HepG2 (cell line): ENCODE measurements around the gene PBX1. TPM values are rescaled to one million over a fixed set of nuclear protein-coding genes. Genes with fewer than 3 reads are reported as not detected.

Experiments used
- ATAD3A ChIP-seq: sonication (generic); formaldehyde crosslinking; IDR thresholded peaks from 2 replicates; pipeline ENCODE4 v1.4.0; 2020; ENCODE audit warnings: missing genetic modification reagents
- ATM ChIP-seq: fragments of 450-650 bp; IDR thresholded peaks from 2 replicates; pipeline ENCODE4 v1.7.1; 2017; ENCODE audit warnings: mild to moderate bottlenecking, borderline replicate concordance
- NFYB ChIP-seq: sonication (generic); formaldehyde crosslinking; IDR thresholded peaks from 2 replicates; pipeline ENCODE4 v1.4.0; 2020; ENCODE audit warnings: missing genetic modification reagents
- PCBP1 ChIP-seq: fragments of 200-400 bp; formaldehyde crosslinking; IDR thresholded peaks from 2 replicates; pipeline ENCODE4 v1.6.1; 2017; ENCODE audit warnings: mild to moderate bottlenecking, low read depth, low read length, borderline replicate concordance
- SP2 ChIP-seq: sonication (generic); formaldehyde crosslinking; IDR thresholded peaks from 2 replicates; pipeline ENCODE4 v1.5.1; 2020; ENCODE audit warnings: mild to moderate bottlenecking, missing genetic modification reagents
- XRCC5 ChIP-seq: fragments of 200-400 bp; formaldehyde crosslinking; optimal IDR thresholded peaks from 2 replicates; pipeline ENCODE3; 2017; ENCODE audit warnings: mild to moderate bottlenecking, low read length
- ZNF263 ChIP-seq: sonication (generic); formaldehyde crosslinking; IDR thresholded peaks from 2 replicates; pipeline ENCODE4 v1.4.0; 2020; ENCODE audit warnings: missing genetic modification reagents
- ZNF496 ChIP-seq: sonication (generic); formaldehyde crosslinking; IDR thresholded peaks from 2 replicates; pipeline ENCODE4 v1.8.1; 2023; ENCODE audit warnings: mild to moderate bottlenecking, moderate library complexity, missing genetic modification reagents; ENCODE audit not compliant: insufficient replicate concordance
- ZNF510 ChIP-seq: sonication (generic); formaldehyde crosslinking; IDR thresholded peaks from 2 replicates; pipeline ENCODE4 v1.4.0; 2020; ENCODE audit warnings: low read depth, mild to moderate bottlenecking, missing genetic modification reagents
- ZNF616 ChIP-seq: sonication (generic); formaldehyde crosslinking; IDR thresholded peaks from 2 replicates; pipeline ENCODE4 v1.5.0; 2020; ENCODE audit warnings: low read depth, mild to moderate bottlenecking, missing genetic modification reagents
- ZNF644 ChIP-seq: IDR thresholded peaks from 2 replicates; pipeline ENCODE4 v1.6.1; 2016; ENCODE audit warnings: low read depth
- polyA plus RNA-seq, 8 experiments: library from polyadenylated mRNA; depleted of rRNA in 3 of 8; stranded (reverse) in 7 of 8; unstranded in 1 of 8; fragments of >200 nt; fragmentation: Illumina TruSeq in 4 of 8; extraction: Trizol in 4 of 8; gene quantifications; 2 replicates each; pipeline versions ENCODE4 v1.2.1 to v1.2.3, GENCODE V29; 2011 to 2016; ENCODE audit warnings: low read depth in 4 of 8, missing spikeins in 1 of 8, mixed read lengths in 1 of 8; ENCODE audit not compliant: insufficient read depth in 1 of 8
- total RNA-seq, 5 experiments: library from RNA; depleted of rRNA; stranded (reverse); fragments of >200 nt; fragmentation: Illumina TruSeq; extraction: Trizol; gene quantifications; 2 replicates each; pipeline ENCODE4 v1.2.3, GENCODE V29; 2016; ENCODE audit warnings: low read depth in 1 of 5
- TF ChIP-seq, protein P1 (sequence below): sonication (generic); formaldehyde crosslinking; IDR thresholded peaks from 2 replicates; pipeline ENCODE4 v1.9.0; 2022; ENCODE audit warnings: missing genetic modification reagents, mild to moderate bottlenecking, borderline replicate concordance
- TF ChIP-seq, protein P2 (sequence below): IDR thresholded peaks from 2 replicates; pipeline ENCODE4 v1.6.1; 2016; ENCODE audit warnings: control low read depth
- TF ChIP-seq, protein P3 (sequence below): sonication (generic); formaldehyde crosslinking; IDR thresholded peaks from 2 replicates; pipeline ENCODE4 v1.4.0; 2020; ENCODE audit warnings: missing genetic modification reagents

PBX1 gene
- total and polyA plus RNA-seq, 2 of the 13 experiments (the other 11 are each of a cell fraction or from before 2014, with no cell fraction given) = 0.24 TPM; not detected in 1

DNA sequence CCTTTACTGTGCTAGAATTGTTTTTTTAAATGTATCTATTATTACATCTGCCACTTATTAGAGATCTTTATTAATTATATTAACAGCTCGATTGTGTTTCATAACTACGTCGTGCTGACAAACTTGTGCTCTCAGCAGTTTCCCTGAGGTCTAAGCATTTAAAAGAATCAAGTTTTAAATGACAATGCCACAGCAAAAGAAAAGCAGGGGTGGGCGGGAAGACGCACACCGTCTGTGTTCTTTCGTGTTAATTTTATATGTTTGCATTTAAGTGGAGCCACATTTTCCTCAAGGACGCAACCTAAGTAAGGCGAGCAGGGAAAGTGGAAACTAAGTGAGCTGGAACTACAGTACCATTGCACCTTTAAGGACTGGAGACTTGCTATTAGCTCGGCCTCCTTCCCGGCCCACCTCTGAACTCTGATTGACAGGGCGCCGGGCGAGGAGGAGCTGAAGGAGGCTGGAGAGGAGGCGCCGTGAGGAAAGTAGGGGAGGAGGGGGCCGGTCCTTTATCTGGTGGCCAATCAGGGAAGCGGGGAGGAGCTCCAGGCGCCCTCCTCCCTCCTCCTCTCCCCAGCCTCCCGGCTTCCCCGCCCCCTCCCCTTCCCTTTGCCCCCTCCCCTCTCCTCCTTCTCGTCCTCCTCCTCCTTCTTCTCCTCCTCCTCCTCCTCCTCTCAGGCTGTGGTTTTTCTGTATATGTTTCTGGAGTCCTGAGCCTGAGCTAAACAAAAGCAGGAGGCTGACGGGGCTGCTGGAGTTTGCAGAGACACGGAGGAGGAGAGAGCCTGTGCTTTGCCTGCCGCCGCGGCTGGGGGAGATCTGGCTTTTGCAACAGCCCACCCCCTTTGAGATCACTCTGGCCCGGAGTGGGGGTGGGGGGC, at the start of gene PBX1 (continued):
- TF ChIP-seq ZNF263 (CRISPR knock-in tag) (peak; percentile 84), XRCC5 (peak; percentile 21), PCBP1 (peak; percentile 79; the same call in 1 of the 2 replicates), ZNF510 (CRISPR knock-in tag) (no peak), ATM (no peak), SP2 (CRISPR knock-in tag) (peak; percentile 35; the same call in 1 of the 2 replicates), ZNF616 (no peak), NFYB (peak; percentile 70), ZNF644 (CRISPR knock-in tag) (no peak), ATAD3A (CRISPR knock-in tag) (no peak), ZNF496 (CRISPR knock-in tag) (no peak)
- TF ChIP-seq, protein P1, sequence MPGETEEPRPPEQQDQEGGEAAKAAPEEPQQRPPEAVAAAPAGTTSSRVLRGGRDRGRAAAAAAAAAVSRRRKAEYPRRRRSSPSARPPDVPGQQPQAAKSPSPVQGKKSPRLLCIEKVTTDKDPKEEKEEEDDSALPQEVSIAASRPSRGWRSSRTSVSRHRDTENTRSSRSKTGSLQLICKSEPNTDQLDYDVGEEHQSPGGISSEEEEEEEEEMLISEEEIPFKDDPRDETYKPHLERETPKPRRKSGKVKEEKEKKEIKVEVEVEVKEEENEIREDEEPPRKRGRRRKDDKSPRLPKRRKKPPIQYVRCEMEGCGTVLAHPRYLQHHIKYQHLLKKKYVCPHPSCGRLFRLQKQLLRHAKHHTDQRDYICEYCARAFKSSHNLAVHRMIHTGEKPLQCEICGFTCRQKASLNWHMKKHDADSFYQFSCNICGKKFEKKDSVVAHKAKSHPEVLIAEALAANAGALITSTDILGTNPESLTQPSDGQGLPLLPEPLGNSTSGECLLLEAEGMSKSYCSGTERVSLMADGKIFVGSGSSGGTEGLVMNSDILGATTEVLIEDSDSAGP = peak; percentile 95
- TF ChIP-seq, protein P2, sequence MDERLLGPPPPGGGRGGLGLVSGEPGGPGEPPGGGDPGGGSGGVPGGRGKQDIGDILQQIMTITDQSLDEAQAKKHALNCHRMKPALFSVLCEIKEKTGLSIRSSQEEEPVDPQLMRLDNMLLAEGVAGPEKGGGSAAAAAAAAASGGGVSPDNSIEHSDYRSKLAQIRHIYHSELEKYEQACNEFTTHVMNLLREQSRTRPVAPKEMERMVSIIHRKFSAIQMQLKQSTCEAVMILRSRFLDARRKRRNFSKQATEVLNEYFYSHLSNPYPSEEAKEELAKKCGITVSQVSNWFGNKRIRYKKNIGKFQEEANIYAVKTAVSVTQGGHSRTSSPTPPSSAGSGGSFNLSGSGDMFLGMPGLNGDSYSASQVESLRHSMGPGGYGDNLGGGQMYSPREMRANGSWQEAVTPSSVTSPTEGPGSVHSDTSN (CRISPR knock-in tag) = peak; percentile 90
- TF ChIP-seq, protein P3, sequence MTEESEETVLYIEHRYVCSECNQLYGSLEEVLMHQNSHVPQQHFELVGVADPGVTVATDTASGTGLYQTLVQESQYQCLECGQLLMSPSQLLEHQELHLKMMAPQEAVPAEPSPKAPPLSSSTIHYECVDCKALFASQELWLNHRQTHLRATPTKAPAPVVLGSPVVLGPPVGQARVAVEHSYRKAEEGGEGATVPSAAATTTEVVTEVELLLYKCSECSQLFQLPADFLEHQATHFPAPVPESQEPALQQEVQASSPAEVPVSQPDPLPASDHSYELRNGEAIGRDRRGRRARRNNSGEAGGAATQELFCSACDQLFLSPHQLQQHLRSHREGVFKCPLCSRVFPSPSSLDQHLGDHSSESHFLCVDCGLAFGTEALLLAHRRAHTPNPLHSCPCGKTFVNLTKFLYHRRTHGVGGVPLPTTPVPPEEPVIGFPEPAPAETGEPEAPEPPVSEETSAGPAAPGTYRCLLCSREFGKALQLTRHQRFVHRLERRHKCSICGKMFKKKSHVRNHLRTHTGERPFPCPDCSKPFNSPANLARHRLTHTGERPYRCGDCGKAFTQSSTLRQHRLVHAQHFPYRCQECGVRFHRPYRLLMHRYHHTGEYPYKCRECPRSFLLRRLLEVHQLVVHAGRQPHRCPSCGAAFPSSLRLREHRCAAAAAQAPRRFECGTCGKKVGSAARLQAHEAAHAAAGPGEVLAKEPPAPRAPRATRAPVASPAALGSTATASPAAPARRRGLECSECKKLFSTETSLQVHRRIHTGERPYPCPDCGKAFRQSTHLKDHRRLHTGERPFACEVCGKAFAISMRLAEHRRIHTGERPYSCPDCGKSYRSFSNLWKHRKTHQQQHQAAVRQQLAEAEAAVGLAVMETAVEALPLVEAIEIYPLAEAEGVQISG (CRISPR knock-in tag) = no peak
